Gastrocnemius medialis (tissue), 4 donors: ENCODE measurements around the gene SLC9B1.

Experiments used
- CTCF ChIP-seq, 5 experiments: fragments of 450-650 bp in 3 of 5; fragments of 200-600 bp in 2 of 5; sonication (generic) in 2 of 5; IDR thresholded peaks in 4 of 5; conservative IDR thresholded peaks in 1 of 5; 1 replicate in 4 of 5; 2 replicates in 1 of 5; pipeline ENCODE4 v1.5.1; 2016 to 2019; ENCODE audit warnings: antibody characterized with exemption in 5 of 5, mild to moderate bottlenecking in 3 of 5, moderate library complexity in 3 of 5
- POLR2A ChIP-seq, 2 donors: fragments of 450-650 bp; IDR thresholded peaks; one replicate each; pipeline ENCODE4 v1.6.1; 2017; ENCODE audit warnings: antibody characterized with exemption in 2 of 2, mild to moderate bottlenecking in 2 of 2, moderate library complexity in 2 of 2

GRCh38 chr4:103024996-103025395 is 5.5 kb upstream of the SLC9B1 start:
- TF ChIP-seq CTCF (IDR thresholded peaks at IDR 0.05 in 4 of 5, conservative IDR thresholded peaks at IDR 0.05 in 1 of 5): no peak
- TF ChIP-seq POLR2A (IDR thresholded peaks at IDR 0.05): no peak
